Choroid plexus epithelial cell (primary cell): ENCODE results near the gene OR6A2.
"Not testable (repeated sequence)": the region's sequence is repeated elsewhere in the genome, so short reads cannot be mapped to it uniquely, and the experiment has no call there.

Experiments
- DNase-seq: peaks from one replicate; pipeline ENCODE4 v3.0.0-alpha.2; 2010; ENCODE audit warnings: low read depth
- H3K4me3 ChIP-seq: 2 replicates; pipeline ENCODE4 v1.5.1; 2011; ENCODE audit warnings: low read depth, mild to moderate bottlenecking, control low read depth, low read length, moderate library complexity
- TF ChIP-seq, protein P1 (sequence below): conservative IDR thresholded peaks from 2 replicates; pipeline ENCODE4 v1.5.1; 2011; ENCODE audit warnings: low read depth, mild to moderate bottlenecking, control low read depth, inconsistent platforms, low read length, moderate library complexity

The OR6A2 gene

DNA sequence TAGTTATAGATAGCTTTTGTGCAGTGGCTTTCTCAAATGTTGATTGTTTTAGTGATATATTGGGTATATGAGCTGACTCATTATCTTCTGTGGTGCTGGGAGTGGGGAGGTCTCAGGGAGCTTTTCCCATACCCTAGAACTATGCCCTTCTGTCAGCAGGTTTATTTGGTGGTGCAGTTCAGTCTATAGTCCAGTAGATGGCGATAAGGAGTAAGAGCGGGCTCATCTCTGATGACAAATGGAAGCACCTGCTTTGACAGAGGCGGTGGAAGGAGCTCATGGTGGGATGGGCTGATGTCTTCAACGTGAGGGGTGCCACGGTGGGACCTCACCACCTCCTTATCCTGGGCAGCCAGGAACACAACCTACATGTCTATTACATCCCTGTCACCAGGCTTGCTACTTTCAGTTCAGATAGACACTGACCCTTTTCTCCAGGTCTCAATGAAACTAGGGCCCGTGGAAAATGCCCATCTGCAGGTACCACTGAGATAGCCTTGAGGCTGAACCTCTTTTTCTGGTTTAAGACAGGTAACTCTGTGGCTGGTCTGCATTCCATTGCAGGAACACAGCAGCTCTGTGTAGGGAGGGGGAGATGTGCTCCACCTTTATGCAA lies 13.0 kb upstream of the OR6A2 start:
- DNase-seq = peak; percentile 65
- TF ChIP-seq, protein P1, sequence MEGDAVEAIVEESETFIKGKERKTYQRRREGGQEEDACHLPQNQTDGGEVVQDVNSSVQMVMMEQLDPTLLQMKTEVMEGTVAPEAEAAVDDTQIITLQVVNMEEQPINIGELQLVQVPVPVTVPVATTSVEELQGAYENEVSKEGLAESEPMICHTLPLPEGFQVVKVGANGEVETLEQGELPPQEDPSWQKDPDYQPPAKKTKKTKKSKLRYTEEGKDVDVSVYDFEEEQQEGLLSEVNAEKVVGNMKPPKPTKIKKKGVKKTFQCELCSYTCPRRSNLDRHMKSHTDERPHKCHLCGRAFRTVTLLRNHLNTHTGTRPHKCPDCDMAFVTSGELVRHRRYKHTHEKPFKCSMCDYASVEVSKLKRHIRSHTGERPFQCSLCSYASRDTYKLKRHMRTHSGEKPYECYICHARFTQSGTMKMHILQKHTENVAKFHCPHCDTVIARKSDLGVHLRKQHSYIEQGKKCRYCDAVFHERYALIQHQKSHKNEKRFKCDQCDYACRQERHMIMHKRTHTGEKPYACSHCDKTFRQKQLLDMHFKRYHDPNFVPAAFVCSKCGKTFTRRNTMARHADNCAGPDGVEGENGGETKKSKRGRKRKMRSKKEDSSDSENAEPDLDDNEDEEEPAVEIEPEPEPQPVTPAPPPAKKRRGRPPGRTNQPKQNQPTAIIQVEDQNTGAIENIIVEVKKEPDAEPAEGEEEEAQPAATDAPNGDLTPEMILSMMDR = peak; percentile 93
- H3K4me3 ChIP-seq = no peak overlapping the region

DNA sequence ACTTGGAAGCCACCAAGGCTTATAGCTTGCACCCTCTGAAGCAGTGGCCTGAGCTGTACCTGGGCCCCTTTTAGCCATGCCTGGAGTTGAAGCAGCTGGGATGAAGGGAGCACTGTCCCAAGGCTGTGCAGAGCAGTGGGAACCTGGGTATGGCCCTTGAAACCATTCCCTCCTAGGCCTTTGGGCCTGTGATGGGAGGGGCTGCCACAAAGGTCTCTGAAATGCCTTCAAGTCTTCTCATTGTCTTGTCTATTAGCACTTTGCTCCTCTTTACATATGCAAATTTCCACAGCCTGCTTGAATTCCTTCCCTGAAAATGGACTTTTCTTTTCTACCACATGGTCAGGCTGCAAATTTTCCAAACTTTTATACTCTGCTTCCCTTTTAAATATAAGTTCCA lies 1.6 kb upstream of the OR6A2 start:
- DNase-seq = not testable (repeated sequence)

DNA sequence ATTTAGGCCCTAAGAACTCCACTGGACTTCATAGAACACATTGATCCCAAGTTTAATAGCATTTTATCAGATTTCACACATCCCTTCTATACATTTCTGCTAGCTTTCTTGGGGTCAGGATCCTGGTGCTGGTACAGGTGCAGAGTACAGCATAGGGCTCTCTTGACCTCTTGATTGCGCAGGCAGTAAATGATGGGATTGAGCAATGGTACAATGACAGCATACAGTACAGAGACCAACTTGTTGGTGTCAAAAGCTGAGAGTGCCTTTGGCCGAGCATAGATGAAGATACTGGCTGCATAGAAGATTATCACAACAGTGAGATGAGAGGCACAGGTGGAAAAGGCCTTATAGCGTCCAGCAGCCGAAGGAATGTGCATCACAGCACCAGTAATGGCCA lies 4.8 kb downstream of the OR6A2 start:
- TF ChIP-seq, protein P1 = no peak
- H3K4me3 ChIP-seq = no peak overlapping the region
- no peak for DNase-seq

More for the DNA sequence above, 1.6 kb upstream of the OR6A2 start:
- H3K4me3 ChIP-seq = not testable (repeated sequence)

DNA sequence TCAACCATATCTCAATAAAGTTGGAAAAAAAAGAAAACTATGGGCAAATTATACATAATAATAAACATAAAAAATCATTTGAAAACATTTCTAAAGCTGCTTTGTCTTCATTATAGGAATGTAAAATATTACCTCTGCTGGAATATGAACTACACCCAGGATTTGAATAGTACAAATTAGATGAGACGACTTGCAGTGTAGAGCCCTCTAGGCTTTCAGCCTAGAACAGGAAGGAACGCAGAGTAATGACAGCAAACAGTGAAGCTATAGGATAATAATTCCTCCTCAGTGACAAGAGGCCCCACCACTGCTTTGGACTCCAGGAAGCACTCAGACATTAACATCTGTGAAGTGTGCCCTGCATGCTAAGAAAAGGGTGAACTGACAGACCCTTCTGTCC lies 8.9 kb downstream of the OR6A2 start:
- TF ChIP-seq, protein P1 = no peak
- no peak for DNase-seq
- H3K4me3 ChIP-seq = no peak overlapping the region

DNA sequence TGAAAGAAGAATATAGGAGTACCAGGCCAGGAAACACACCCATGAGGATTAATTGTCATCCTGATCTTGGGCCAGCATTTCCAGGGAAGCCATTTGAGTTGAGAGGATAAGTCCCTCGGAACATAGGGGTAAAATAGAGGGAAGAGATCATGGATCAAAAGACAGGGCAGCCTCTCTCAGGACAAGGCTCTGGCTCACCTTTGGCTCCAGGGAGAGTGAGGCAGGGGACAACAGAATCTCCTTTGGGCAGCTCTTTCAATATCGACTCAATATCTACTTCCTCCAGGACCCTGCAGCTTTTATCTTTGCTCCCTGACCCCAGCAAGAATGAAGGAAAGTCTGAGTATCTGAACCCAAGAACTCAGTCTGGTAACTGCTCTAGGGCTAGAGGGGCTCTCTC lies 16.8 kb downstream of the OR6A2 start, which contains the start of gene OR2AG1:
TSS of gene OR2AG1 (plus strand) at position 301 of the 400 bp plus-strand sequence. CDS start 2,018 bp downstream, outside the sequence.
- TF ChIP-seq, protein P1 = no peak
- DNase-seq = no peak

DNA sequence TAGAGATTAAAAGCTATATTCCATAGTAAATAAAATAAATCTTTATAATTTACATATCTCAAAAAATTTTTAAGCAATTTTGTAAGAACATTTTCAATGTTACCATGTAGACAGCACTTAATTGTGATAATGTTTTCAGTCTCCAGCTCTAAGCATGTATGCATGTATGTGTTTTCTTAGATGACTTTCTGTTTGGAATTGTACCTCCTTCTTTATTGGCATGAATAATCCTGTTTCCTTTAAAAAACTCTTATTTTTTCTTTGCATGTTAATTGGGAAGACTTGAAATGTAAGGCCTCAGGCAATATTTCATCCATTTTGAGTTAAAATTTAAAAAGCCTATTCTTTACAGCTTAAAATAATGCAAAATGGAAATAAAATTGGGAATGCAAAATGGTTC lies 18.7 kb downstream of the OR6A2 start:
- no peak overlapping the region for H3K4me3 ChIP-seq
- no peak for DNase-seq
- TF ChIP-seq, protein P1 = no peak

More for the DNA sequence above, 16.8 kb downstream of the OR6A2 start, which contains the start of gene OR2AG1:
- H3K4me3 ChIP-seq = no peak within 1 kb of the TSS

DNA sequence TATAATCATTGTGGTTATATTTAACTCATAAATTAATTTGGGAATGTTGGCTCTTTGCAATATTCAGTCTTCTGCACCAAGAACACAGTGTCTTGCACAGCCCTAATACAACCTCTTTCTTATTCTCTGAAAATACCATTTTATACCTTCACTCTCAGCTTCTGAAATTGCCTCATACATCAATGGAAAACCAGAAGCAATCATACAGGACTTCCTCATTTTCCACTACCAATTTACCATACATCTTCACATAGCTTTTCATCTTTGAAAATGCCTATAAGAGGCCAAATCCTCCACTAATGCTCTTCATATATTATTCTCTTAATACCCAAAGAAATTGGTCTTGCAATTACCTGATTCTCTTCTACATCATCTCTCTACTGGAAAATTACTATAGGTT lies 21.0 kb downstream of the OR6A2 start:
- H3K4me3 ChIP-seq = no peak overlapping the region
- TF ChIP-seq, protein P1 = no peak
- no peak for DNase-seq
